ENCODE measurements around the gene CSNK1G1. TPM values are rescaled to one million over a fixed set of nuclear protein-coding genes. Genes with fewer than 3 reads are reported as not detected.

CSNK1G1 gene
- total RNA-seq, 2 donors from 2014 or later = 3.5 to 4.8 TPM

DNA sequence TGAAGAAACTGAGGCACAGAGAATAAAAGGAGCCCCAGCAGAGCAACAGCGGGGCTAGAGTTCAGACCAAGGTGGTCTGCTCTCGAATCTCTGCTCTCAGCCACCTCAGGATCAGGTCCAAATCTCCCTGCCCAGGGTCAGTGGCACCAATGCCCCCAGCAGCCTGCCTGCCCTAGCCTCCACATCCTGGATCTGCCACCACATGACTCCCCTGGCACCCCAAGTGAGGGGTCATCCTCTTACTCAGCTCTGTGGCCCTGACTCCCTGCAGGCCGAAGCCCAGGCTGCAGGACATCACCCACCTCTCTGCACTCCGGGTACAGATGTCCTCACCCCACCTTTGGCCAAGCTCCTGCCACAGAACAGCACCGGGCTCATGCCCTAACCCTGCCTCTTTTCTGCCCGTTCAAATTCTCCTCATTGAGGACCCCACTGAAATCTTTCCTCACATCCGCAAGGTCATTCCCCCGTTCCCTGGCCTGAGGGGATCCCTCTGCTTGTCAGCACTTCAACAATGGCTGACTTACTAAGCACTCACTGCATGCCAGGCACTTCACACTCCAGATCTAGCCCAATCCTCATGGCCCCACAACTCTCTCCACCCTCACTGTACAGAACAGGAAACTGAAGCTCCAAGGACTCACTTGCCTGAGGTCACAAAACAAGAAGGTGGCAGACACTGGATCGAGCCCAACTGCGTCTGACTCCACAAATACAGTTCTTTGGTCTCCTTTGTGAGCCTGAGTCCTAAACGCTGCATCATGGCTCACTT is 197.4 kb downstream of the CSNK1G1 start:
- Histone ChIP-seq H3K4me1 (peaks cover 0 to 70% of the 10 kb centered on the region in 2 donors), H3K27me3 (no peaks in the 10 kb centered on the region), H3K36me3 (peaks cover 71% of the 10 kb centered on the region), H3K27ac (peak overlapping the region; percentile 90 to 92), H3K9me3 (no peaks in the 10 kb centered on the region), H3K4me3 (peak overlapping the region in 1 of 2 donors; percentile 9)
- TF ChIP-seq, protein P1, sequence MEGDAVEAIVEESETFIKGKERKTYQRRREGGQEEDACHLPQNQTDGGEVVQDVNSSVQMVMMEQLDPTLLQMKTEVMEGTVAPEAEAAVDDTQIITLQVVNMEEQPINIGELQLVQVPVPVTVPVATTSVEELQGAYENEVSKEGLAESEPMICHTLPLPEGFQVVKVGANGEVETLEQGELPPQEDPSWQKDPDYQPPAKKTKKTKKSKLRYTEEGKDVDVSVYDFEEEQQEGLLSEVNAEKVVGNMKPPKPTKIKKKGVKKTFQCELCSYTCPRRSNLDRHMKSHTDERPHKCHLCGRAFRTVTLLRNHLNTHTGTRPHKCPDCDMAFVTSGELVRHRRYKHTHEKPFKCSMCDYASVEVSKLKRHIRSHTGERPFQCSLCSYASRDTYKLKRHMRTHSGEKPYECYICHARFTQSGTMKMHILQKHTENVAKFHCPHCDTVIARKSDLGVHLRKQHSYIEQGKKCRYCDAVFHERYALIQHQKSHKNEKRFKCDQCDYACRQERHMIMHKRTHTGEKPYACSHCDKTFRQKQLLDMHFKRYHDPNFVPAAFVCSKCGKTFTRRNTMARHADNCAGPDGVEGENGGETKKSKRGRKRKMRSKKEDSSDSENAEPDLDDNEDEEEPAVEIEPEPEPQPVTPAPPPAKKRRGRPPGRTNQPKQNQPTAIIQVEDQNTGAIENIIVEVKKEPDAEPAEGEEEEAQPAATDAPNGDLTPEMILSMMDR (IDR thresholded peaks at IDR 0.05) = no peak
- no peak for DNase-seq (ENCODE audit: low spot score)

DNA sequence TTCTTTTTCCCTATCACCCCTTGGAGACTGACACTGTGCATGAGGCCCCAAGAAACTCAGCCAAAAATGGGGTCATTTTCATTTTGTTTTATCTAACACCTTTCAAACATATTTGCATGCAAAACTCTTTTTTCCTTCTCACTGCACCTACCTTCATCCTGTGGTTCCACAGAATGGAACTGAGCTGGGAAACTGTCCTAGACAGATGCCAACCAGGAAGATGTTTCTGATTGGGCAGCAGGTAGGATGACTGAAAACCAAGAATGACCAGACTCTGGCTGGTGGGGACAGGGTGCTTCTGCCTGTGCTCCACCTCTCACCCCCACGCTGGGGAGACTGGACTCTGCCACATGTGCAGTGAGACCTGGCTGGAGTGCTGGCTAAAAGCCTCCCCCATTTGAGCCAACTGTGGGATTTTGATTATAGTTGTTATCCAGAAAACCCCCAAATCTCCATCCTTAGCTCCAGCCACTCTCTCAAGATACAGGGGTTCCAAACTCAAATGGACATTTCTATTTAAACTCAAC is 198.3 kb downstream of the CSNK1G1 start:
- H3K4me1 ChIP-seq = peaks cover 0 to 76% of the 10 kb centered on the region in 2 donors
- peak overlapping the region; percentile 90 to 92 for H3K27ac ChIP-seq
- H3K9me3 ChIP-seq = no peaks in the 10 kb centered on the region
- H3K36me3 ChIP-seq = peaks cover 71% of the 10 kb centered on the region
- H3K4me3 ChIP-seq = no peak overlapping the region
- no peaks in the 10 kb centered on the region for H3K27me3 ChIP-seq
- no peak for DNase-seq (ENCODE audit: low spot score)
- TF ChIP-seq, protein P1 (IDR thresholded peaks at IDR 0.05) = no peak

DNA sequence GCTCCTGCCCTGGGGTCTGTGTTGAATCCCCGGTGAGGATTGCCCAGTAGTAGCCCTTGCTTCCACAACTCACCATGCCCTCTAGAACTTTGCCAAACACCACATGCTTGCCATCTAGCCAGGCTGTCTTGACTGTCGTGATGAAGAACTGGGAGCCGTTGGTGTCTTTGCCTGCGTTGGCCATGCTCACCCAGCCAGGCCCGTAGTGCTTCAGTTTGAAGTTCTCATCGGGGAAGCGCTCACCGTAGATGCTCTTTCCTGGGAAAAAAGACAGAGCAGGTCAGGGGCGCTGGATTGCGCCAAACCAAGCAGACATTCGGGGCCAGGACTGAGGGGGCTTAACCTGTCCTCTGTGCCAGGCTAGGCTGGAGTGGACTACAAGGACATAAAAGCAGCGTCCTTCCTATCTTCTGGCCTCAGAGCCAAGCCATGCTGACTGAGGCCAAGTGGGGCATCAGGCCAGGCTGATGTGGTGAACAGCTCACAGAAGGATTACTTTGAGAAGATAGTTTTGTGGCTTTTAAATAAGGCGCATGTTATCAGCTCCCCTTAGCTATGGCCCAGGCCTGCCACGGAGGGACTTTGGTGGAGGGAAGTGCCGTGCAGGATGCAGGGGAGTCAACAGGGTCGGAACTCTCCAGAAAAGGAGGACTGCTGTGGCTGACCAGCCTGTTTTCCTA is 199.2 kb downstream of the CSNK1G1 start:
- Histone ChIP-seq H3K27me3 (no peaks in the 10 kb centered on the region), H3K36me3 (peaks cover 70% of the 10 kb centered on the region), H3K4me1 (peaks cover 0 to 79% of the 10 kb centered on the region in 2 donors), H3K27ac (peak overlapping the region; percentile 90 to 92), H3K4me3 (no peak overlapping the region), H3K9me3 (no peaks in the 10 kb centered on the region)
- TF ChIP-seq, protein P1 (IDR thresholded peaks at IDR 0.05) = no peak
- no peak for DNase-seq (ENCODE audit: low spot score)

DNA sequence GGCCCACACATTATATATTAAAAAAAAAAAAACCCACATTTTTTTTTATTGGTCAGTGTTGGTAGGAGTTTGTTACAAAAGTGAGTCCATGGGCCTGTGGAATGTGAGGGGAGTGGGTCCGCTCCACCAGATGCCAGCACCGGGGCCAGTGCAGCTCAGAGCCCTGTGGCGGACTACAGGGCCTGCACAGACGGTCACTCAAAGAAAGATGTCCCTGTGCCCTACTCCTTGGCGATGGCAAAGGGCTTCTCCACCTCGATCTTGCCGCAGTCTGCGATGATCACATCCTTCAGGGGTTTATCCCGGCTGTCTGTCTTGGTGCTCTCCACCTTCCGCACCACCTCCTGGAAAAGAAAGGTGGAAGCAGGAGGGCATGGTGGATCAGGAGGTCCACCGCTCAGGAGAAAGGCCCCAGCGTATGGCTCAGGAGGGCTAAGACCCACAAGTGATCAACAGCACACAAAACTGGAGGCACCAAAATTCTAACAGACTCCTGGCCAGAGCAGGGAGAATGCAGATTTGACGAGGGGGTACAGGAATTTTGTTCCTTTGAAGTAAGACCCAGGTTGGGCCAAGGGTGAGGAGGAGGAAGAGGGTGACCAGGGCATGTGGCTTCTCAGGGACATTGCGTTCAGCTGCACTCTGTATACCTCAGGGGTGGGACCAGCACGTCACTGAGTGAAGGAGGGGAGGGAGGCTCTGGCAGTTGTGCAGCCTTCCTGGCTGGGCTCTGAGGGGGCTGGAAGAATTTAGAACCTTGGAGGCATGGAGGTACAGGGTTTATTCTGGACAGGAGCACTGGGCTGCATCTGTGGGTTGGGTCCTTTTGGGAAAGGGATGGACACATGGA is 199.9 kb downstream of the CSNK1G1 start:
- peaks cover 62% of the 10 kb centered on the region for H3K36me3 ChIP-seq
- DNase-seq (ENCODE audit: low spot score) = no peak
- H3K4me3 ChIP-seq = no peak overlapping the region
- no peaks in the 10 kb centered on the region for H3K9me3 ChIP-seq
- H3K4me1 ChIP-seq = peaks cover 0 to 79% of the 10 kb centered on the region in 2 donors
- H3K27me3 ChIP-seq = no peaks in the 10 kb centered on the region
- peak overlapping the region; percentile 90 to 92 for H3K27ac ChIP-seq
- TF ChIP-seq, protein P1 (IDR thresholded peaks at IDR 0.05) = no peak

DNA sequence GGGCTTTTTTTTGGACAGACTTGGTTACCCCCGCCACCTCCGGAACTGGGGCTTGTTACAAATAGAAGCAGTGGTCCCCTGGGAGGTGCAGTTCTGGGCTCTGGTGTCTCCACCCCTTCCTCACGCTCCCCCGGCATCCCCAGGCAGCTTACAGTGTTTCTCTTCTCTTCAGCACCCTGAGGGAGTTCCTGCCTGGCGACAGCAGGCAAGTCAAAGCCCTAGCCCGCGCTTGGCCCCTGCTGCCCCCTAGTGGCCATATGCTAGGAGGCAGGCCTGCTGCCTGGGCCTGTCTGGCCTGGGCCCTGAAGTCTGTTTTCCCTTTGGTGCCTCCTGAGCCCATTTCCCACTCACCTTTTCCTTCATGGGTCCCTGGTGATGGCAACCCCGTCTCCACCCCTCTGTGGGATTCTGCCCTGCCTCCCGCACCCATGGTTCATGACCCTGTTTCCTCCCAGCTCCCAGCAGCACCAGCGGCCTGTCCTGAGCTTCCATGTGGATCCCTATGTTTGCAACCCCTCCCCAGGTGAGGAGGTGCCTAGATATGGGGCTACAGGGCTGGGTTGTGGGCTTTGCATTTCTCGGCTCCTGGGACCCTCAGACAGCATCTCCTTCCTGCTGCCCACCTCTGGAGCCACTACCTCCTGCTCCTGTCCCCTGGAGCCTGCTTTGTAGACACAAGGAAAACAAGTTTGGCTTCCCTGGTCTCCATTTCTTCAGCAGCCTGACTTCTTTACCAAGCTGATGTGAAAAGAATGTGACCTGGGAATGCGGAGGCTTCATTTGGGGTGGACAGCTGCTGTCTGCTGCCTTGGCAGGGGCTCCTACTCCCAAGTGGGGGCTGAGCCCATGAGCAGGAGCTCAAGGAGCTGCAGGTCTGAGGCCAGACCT is 202.2 kb downstream of the CSNK1G1 start:
- DNase-seq (ENCODE audit: low spot score) = peak; percentile 88
- Histone ChIP-seq H3K4me3 (no peak overlapping the region), H3K4me1 (peaks cover 0 to 56% of the 10 kb centered on the region in 2 donors), H3K27ac (peak overlapping the region; percentile 86 to 92), H3K36me3 (peaks cover 39% of the 10 kb centered on the region), H3K9me3 (no peaks in the 10 kb centered on the region), H3K27me3 (no peaks in the 10 kb centered on the region)
- TF ChIP-seq, protein P1 (IDR thresholded peaks at IDR 0.05) = peak; percentile 97 to 99
